HG03103 (cell line): ENCODE results near the gene SLC25A34.
"Not testable (repeated sequence)": the region's sequence is repeated elsewhere in the genome, so short reads cannot be mapped to it uniquely, and the experiment has no call there.

Experiments used
- ATAC-seq: cut with Tn5 transposase; IDR thresholded peaks from one replicate; pipeline ENCODE4 v1.9.1; 2021; ENCODE audit warnings: low read depth; ENCODE audit not compliant: unreplicated experiment

Gene SLC25A34

DNA sequence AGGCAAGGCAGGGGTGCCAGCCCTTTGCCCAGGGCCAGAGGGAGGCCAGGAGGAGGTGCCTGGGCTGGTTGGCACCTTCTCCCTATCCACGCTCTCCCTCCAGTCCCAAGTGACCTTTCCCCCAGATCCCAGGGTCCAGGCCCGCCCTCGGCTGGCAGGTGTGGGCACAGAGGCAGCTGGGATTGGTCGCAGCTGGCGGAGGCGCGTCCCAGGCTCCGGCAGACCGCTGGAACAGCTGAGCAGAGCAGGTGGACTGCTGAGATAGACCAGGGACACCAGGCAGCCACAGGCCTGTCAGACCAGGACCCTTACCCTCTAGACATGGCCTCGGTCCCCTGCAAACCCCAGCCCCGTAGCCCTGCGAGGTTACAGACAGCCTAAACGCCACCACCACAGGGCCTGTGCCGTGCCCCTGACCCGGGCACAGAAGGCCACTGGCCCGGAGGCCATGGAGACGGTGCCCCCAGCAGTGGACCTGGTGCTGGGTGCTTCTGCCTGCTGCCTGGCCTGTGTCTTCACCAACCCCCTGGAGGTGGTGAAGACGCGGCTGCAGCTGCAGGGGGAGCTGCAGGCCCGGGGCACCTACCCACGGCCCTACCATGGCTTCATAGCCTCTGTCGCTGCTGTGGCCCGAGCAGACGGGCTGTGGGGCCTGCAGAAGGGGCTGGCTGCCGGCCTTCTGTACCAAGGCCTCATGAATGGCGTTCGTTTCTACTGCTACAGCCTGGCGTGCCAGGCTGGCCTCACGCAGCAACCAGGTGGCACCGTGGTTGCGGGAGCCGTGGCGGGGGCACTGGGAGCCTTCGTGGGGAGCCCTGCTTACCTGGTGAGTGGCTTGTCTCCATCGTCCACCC is at the start of gene SLC25A34:
TSS of gene SLC25A34 (plus strand) at position 221 of the 854 bp plus-strand sequence. CDS start at position 449, 228 bp downstream.
- no peak for ATAC-seq

DNA sequence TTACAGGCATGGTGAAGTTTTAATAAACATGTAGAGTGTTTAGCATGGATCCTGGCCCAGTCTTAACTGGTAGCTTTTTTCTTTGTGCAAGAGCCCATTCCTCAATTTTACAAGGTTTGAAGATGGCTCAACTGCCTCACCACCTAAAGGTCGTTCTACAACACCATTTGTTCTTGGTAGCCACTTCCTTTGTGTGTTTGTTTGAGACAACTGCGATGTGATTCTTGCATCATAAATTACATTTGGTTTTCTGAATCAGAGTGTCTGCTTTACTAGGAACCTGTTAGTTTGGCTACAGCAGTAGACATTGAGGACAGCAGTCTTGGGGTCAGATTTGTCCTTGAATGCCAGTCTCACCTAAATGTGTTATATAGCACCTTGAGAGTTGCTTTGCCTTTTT is 48.6 kb upstream of the SLC25A34 start:
- no peak for ATAC-seq

DNA sequence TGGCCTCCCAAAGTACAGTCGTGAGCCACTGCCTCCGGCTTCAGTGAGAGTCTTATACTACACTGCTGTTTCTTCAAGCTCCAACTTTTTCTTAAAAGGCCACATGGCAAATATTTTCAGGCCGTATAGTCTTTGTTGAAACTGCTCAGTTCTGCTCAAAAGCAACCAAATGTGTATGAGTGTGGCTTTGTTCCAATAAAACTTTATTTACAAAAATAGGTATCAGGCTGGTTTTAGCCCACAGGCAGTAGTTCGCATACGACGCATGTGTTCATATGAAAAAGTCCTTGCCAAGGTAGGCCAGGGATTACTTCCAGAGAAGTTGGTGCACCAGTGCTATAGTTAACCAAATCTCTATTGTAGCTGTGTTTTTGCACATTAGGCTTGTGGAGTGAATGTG is 45.7 kb upstream of the SLC25A34 start:
- no peak for ATAC-seq

DNA sequence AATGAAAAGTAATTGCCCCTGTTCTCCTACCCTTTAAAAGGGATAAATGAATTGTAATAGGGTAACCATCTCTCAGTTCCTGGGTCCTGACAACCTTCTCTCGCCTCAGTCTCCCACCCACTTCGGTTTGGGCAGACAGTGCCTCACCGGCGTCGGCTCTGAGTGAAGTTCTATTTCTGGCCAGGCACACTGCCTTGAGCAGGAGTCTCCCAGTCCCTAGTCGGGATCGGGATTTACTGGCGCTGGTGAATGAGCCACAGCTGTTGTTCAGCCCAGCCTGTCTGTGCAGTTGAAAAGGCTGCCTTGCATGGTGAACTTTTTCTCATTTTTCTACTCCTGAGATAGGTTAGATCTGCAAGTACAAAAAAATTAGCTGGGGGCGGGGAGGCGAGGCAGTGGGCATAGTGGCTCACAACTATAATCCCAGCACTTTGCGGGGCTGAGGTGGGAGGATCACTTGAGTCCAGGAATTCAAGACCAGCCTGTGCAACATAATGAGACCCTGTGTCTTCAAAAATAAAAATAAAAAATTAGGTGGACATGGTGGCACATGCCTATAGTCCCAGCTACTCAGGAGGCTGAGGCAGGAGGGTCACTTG is 44.5 kb upstream of the SLC25A34 start:
- no peak for ATAC-seq

DNA sequence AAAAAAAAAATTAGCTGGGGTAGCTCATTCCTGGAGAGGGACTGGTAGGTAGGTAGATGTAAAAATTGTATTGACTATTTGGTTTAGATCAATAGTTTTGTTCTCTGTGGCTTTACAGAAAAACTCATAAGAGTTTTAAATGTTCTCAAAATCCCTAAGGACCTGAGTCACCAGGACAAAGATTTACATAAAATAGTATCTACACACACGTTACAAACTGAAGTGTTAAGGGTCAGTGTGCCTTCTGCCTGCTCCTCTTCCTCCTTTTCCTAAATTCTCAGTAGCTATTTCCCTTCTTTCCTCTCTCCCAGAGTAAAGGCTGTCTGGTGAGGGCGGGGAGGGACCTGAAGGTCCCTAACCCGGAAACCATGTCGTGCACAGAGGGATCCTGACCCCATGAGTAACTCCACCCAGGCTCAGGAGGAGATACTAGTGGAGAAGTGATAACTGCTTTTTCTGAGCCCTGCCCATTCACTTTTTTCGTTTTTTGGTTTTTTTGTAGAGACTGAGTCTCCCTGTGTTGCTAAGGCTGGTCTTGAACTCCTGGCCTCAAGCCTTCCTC is 43.9 kb upstream of the SLC25A34 start:
- ATAC-seq, result no peak

DNA sequence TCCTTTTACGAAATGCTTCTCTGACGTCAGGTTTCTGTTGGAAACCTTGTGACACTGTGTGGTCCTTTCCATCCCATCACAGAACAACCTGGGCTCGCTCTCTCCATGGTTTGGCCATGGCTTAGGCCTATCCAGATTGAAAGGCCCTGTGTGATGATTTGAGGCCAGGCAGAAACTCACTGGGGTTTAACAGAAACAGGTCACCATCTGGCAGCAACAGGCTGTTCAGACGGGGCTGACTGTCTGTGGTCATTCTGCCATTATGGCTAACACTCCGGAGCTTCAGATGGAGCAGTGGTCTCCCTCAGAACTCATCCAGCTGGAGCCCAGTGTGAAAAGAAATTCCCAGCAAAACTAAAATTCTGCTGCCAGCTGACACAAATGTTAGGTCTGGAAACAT is 42.7 kb upstream of the SLC25A34 start:
- no peak for ATAC-seq

DNA sequence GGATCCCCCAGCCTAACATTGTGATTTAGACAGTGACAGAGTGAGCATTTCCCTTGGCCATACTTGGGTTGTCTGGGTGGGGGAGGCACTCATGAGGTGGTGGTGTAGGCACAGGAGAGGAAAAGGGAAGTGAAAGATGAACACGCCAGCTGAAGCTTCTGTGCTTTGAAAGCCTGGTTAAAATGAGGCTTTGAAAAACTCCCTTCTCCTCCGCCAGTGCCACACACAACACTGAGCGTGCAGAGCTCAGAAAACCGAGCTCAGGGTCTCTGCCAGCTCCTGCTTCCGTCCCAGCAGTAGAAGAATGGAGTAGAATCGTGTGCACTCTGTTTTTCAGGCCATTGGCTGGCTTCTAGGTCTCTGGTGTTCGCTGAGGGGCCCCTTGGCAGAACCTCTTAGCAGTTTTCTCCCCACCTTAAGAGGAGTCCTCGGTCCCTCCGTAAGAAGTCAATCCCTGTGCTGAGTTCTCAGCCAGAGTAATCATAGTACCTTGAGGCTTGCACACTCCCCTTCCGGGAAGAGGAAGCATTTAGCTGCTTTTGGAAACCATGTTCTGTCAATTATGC is 39.0 kb upstream of the SLC25A34 start:
- ATAC-seq, result peak; percentile 91

DNA sequence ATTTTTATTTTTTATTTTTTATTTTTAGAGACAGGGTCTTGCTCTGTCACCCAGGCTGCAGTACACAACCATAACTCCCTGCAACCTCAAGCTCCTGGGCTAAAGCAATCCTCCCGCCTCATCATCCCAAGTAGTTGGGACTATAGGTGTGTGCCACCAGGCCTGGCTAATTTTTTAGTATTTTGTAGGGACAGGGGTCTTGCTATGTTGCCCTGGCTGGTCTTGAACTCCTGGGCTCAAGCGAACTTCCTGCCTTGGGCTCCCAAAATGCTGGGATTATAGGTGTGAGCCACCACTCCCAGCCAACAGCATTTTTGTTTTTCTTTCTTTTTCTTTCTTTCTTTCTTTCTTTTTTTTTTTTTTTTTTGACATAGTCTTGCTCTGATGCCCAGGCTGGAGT is 37.9 kb upstream of the SLC25A34 start:
- no peak for ATAC-seq

DNA sequence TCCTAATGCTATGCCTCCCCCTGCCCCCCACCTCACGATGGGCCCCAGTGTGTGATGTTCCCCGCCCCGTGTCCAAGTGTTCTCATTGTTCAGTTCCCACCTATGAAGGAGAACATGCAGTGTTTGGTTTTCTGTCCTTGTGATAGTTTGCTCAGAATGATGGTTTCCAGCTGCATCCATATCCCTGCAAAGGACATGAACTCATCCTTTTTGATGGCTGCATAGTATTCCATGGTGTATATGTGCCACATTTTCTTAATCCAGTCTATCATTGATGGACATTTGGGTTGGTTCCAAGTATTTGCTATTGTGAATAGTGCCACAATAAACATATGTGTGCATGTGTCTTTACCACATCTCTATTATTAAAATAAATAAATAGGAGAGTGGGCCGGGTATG is 36.7 kb upstream of the SLC25A34 start:
- not testable (repeated sequence) for ATAC-seq

DNA sequence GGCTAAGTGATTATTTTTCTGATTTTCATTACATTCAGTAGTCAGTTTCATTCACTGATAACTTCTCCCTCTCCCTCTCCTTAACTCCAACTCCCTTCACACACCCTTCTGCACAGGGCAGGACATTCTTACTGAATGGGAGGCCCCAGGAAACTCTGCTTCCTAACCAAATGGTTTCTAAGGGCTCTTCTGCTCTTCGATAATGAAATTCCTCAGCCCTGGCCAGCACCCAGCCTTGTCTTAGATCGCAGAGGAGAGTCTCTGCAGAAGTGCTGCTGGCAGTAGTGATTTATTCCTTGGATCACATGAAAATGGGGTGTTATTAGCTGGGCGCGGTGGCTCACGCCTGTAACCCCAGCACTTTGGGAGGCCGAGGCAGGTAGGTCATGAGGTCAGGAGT is 35.5 kb upstream of the SLC25A34 start:
- ATAC-seq, result no peak

DNA sequence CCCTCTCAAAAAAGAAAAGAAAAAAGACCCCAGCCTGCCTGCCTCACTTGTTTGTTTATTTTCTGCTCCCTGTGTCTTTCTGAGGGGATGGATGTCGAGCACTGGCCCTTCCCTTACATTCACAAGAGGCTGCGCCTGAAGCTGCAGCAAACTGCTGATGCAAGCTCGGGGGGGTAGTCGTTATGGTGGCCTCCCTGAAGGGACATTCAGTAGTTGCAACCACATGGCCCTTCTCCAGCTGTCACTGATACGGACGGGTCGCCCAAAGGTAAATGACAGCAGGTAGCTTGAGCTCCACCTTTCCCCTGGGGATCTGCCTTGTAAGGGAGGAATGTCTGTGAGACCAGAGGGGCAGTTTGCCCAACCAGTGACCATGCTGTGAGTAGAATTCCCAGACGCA is 34.3 kb upstream of the SLC25A34 start:
- no peak for ATAC-seq

DNA sequence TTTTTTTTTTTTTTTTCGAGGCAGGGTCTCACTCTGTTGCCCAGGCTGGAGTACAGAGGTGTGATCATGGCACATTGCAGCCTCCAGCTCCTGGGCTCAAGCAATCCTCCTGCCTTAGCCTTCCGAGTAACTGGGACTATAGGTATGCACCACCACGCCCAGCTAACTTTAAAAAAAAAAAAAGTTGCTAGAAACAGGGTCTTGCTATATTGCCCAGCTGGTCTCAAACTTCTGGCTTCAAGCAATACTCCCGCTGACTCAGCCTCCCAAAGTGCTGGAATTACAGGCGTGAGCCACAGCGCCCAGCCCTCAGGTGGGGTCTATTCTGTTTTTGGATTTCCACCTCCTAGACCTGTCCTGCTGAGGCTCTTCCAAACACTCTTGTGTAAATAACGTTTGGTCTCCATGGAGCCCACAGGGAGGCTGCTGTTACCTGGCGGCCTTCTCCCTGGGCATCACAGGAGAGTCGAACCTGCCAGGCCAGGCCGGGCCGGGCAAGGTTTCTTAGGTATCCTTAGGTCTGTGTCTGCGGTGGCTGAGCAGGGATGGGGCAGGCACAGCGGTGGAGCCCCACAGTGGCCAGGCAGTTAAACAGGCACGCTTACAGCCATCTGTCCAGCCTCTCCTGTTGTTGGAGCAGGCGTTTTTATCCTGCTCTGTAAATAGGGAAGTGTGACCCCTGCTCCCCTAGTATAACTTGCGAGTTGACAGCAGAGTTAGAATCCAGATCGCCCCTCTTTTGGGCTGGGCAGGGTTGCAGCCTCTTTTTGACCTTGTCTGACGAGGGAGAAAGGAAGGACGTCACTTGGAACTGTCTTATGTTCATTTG is 33.1 kb upstream of the SLC25A34 start:
- ATAC-seq, result no peak

DNA sequence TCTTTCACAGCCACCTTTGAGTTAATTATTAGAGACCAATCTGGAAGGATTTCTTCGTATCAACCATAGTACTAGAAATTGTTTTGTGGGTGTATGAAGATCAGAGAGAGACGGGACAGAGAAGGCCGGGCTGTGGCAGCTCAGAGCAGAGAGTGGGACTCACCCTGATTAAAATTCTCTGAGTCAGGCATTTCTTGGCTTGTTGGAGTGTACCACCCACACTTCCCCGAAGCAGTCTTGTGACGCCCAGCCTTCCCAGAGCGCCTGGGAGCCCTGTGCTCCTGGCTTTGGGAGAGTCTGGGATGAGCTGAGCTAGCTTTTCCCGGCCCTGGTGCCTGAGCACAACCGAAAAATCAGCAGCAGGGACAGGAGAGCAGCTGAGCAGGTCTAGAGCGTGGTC is 32.5 kb upstream of the SLC25A34 start:
- ATAC-seq, result no peak

DNA sequence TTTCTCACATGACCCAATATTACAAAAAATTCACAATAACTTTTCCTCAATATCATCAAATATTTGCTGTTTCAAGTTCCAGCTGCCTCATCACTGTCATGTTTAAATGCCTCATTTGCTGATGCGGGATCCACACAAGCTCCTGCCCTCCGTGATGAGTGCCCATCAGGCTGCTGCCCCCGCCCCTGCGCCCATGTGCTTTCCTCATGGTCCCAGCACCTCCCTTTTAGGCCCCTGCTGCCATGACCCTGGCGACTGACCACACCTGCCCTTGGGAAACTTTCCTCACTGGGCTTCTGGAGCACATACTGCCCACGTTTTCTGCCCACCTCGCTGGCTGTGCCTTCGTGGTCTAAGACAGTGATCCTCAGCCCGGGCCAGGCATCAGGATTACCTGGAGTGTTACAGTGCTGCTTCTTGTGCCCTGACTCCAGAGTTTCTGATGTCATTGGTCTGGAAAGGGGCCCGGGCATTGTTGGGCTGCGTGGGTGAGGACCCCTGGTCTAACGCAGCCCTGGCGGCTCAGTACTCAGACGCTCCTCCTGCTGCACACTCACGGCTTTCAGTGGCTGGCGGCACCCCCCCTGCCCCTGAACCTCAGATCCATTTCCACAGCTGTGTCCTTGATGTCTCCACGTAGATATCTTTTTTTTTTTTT is 31.4 kb upstream of the SLC25A34 start:
- no peak for ATAC-seq

DNA sequence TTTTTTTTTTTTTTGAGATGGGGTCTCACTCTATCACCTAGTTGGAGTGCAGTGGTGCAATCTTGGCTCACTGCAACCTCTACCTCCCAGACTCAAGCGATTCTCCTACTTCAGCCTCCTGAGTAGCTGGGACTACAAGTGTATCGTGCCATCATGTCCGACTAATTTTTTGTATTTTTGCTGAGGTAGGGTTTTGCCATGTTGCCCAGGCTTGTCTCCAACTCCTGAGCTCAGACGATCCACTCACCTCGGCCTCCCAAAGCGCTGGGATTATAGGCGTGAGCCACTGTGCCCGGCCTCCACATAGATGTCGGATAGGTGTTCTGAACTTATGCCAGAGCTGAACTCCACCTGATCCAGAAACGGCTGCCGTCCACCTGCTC is 30.9 kb upstream of the SLC25A34 start:
- no peak for ATAC-seq

DNA sequence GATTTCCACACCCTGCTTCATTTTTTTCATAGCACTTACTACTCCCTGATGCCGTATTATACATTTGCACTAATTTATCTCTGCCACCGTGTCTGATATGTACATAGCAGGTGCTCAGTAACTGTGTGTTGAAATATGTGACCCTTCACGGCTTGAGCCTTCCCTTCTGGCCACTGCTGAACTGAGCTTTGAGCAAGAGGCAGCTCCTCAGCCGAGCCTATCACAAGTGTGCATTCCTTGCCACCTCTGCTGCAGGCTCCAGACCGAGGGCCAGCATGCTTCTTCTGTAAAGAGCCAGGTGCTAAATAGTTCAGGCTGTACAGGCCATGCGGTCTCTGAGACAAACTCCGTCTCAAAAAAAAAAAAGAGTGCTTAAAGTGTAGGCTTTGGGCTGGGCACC is 29.3 kb upstream of the SLC25A34 start:
- ATAC-seq, result no peak

DNA sequence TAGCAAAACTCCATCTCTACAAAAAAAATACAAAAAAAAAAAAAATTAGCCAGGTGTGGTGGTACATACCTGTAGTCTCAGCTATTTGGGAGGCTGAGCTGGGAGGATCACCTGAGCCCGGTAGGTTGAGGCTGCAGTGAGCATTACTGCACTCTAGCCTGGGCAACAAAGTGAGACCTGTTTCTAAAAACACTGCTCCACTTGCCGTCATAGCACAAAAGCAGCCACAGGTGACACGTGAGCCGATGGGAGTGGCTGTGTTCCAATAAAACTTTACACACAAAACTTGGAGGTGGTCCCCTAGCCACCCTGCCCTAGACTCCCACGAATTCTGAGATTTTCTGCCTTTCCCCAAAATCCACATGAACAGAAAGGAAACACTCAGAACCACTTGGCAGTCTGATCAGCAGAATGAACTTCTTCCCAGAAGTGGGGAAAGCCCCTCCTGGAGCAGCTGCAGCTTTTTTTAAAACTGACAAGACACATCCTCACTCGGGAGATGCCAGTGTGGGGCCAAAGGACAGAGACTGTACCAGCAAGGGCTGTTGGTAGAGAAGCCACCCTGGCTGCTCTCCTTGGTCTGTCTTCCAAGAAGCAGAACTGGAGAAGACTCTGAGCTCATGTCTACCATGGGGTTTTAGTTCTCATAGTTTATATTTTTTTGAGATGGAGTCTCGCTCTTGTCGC is 28.7 kb upstream of the SLC25A34 start:
- no peak for ATAC-seq

DNA sequence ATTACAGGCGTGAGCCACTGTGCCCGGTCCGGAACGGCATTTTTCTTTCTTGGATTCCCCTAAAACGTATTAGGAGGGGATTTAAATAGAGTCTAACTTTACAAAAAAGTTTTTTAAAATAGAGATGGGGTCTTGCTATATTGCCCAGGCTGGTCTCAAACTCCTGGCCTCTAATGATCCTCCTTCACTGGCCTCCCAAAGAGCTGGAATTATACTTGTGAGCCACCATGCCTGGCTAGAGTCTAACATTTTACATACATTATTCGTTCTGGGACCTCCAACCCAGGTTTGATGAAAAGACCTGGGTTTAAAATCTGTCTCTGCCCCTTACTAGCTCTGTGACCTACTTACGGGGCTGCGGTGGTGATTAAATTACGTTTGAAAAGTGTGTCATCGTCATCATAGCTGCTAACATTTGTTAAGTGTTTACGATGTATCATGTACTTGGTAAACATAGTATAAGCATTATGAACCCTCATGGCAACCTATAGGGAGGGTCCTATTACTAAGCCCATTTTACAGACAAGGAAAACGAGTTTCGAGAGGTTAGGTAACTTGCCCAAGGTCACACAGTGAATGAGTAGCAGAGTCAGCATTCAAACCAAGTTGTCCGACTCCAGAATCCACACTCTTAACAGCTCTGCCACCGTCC is 27.4 kb upstream of the SLC25A34 start:
- ATAC-seq, result no peak

DNA sequence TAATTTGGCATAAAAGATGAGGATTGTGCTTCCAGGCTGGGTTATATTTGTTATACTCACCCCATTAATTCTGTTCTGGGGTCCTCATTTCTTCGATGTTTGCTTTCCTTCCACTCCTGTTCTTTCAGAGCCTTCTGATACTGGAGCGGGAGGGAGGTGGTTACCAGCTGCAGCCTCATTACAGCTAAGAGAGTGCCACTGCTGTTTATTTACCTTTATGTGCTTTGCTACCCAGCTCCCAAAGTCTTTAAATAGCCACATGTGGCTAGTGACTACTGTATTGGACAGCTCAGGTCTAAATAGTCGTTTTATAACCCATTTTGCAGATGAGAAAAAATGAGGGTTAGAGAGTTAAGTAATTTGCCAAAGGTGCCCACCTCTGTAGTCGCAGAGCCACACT is 26.8 kb upstream of the SLC25A34 start:
- ATAC-seq, result no peak
